Adrenal gland (tissue), 12 donors: ENCODE measurements around the gene ITIH4. TPM values are rescaled to one million over a fixed set of nuclear protein-coding genes. Genes with fewer than 3 reads are reported as not detected.

Experiments
- DNase-seq, 7 donors: peaks; one replicate each; pipeline ENCODE4 v3.0.0-alpha.2; 2019 to 2020
- H3K27ac ChIP-seq, 5 donors: fragments of 200-600 bp; sonication (generic) in 4 of 5; 1 replicate in 3 of 5; 2 replicates in 2 of 5; pipeline versions ENCODE4 v1.5.1 to v1.8.0; 2016 to 2020; ENCODE audit warnings: mild to moderate bottlenecking in 1 of 5
- H3K27me3 ChIP-seq: fragments of 200-600 bp; 2 replicates; pipeline ENCODE4 v1.8.0; 2021
- H3K36me3 ChIP-seq, 2 donors: fragments of 200-600 bp; replicated peaks in 1 of 2; 1 replicate in 1 of 2; 2 replicates in 1 of 2; pipeline versions ENCODE4 v1.5.1 to v1.8.0; 2018 to 2022
- H3K4me1 ChIP-seq, 2 donors: fragments of 200-600 bp; replicated peaks in 1 of 2; 1 replicate in 1 of 2; 2 replicates in 1 of 2; pipeline versions ENCODE4 v1.5.1 to v1.8.0; 2018 to 2021
- H3K4me3 ChIP-seq, 4 donors: fragments of 200-600 bp; sonication (generic) in 3 of 4; one replicate each; pipeline ENCODE4 v1.5.1; 2016 to 2018
- H3K9me3 ChIP-seq, 3 donors: fragments of 200-600 bp; sonication (generic) in 1 of 3; replicated peaks in 1 of 3; 1 replicate in 2 of 3; 2 replicates in 1 of 3; pipeline versions ENCODE4 v1.5.1 to v1.8.0; 2016 to 2021
- CTCF ChIP-seq, 6 experiments: fragments of 450-650 bp in 4 of 6; fragments of 200-600 bp in 2 of 6; sonication (generic) in 1 of 6; IDR thresholded peaks; 1 replicate in 5 of 6; 2 replicates in 1 of 6; pipeline versions ENCODE4 v1.5.1 to v1.8.0; 2016 to 2021; ENCODE audit warnings: antibody characterized with exemption in 6 of 6, mild to moderate bottlenecking in 2 of 6, moderate library complexity in 1 of 6
- POLR2A ChIP-seq, 2 donors: fragments of 450-650 bp; IDR thresholded peaks; one replicate each; pipeline ENCODE4 v1.6.1; 2017; ENCODE audit warnings: antibody characterized with exemption in 2 of 2, mild to moderate bottlenecking in 2 of 2, moderate library complexity in 1 of 2
- WGBS, 4 donors: extraction: QIAGEN DNeasy Blood & Tissue Kit in 2 of 4; methylation state at CpG; one replicate each; pipeline versions ENCODE4 v1.1.5 to v1.1.7; 2013 to 2017; 5-methylcytosine and 5-hydroxymethylcytosine counted together
- intact Hi-C, 2 donors: fragments of 100-400 bp; cut with DNase I; formaldehyde crosslinking; loops; one replicate each; pipeline versions ENCODE4 v1.14.1 to v1.15.0; 2022 to 2023
- polyA plus RNA-seq, 3 donors: library from polyadenylated mRNA; stranded (reverse); fragments of 200-250 nt in 2 of 3; fragments of 350-450 nt in 1 of 3; fragmentation: Illumina TruSeq in 1 of 3; extraction: RNeasy Lipid Tissue Mini Kit (QIAGEN cat#74804) in 1 of 3; gene quantifications; one replicate each; pipeline ENCODE4 v1.2.3, GENCODE V29; 2013 to 2014
- total RNA-seq, 9 donors: library from RNA; depleted of rRNA in 4 of 9; stranded (reverse); fragments of >200 nt in 4 of 9; fragments of 120-200 nt in 1 of 9; fragmentation: NEBNext Ultra II Directional in 1 of 9; extraction: Animal tissue kit (Norgen Biotek cat#: 25700) in 1 of 9; gene quantifications; one replicate each; pipeline versions ENCODE4 v1.1.0 to v1.2.4, GENCODE V29; 2013 to 2023
- donor health status: healthy with polysubstance abuse.
- donor health status: Bipolar disorder and iron deficiency.
- donor health status: DM: yes; HTN: yes; CAD: no.
- donor health status: DM: no; HTN: no; CAD: no.
- donor health status: DM: no; HTN: no; CAD: no.
- donor health status: DM: yes; HTN: yes; CAD: no.

Gene ITIH4
- total and polyA plus RNA-seq, 12 donors = 6.4 to 221 (median 45.5) TPM

GRCh38 chr3:52845157-52845556 is 14.7 kb upstream of the ITIH4 start:
- Histone ChIP-seq H3K27ac (peak overlapping the region in 2 of 5 donors; percentile 62 to 69), H3K27me3 (no peaks in the 10 kb centered on the region), H3K4me1 (peaks cover 5 to 31% of the 10 kb centered on the region in 2 donors), H3K9me3 (no peaks in the 10 kb centered on the region), H3K4me3 (no peak overlapping the region), H3K36me3 (peaks cover 0 to 41% of the 10 kb centered on the region in 2 donors)
- WGBS, 4 donors = 19 to 30% (median 26%) methylated on average over 6 of the region's 6 CpGs
- intact Hi-C loops = loop anchor here in 1 of 2 donors (5.0 kb wide), 1 partner anchor 87 kb away; no protein-coding TSS in a partner anchor
- no peak for TF ChIP-seq CTCF (IDR thresholded peaks at IDR 0.05)
- TF ChIP-seq POLR2A (IDR thresholded peaks at IDR 0.05) = no peak
- DNase-seq = peak in 6 of 7 donors; percentile 60 to 87 (median 74)

GRCh38 chr3:52844290-52844975 is 14.0 kb upstream of the ITIH4 start:
- no peak for DNase-seq
- Histone ChIP-seq H3K36me3 (peaks cover 0 to 40% of the 10 kb centered on the region in 2 donors), H3K4me1 (peaks cover 5 to 31% of the 10 kb centered on the region in 2 donors), H3K4me3 (no peak overlapping the region), H3K27me3 (no peaks in the 10 kb centered on the region), H3K9me3 (no peaks in the 10 kb centered on the region), H3K27ac (peak overlapping the region in 2 of 5 donors; percentile 62 to 69)
- WGBS, 4 donors = 77 to 86% (median 83%) methylated on average over 14 to 18 of the region's 18 CpGs
- no peak for TF ChIP-seq CTCF (IDR thresholded peaks at IDR 0.05)
- no peak for TF ChIP-seq POLR2A (IDR thresholded peaks at IDR 0.05)
- intact Hi-C loops = no loop called here

GRCh38 chr3:52843881-52844280 is 13.4 kb upstream of the ITIH4 start:
- Histone ChIP-seq H3K9me3 (no peaks in the 10 kb centered on the region), H3K36me3 (peaks cover 0 to 35% of the 10 kb centered on the region in 2 donors), H3K27me3 (no peaks in the 10 kb centered on the region), H3K4me3 (no peak overlapping the region), H3K4me1 (peaks cover 5 to 31% of the 10 kb centered on the region in 2 donors), H3K27ac (peak overlapping the region in 2 of 5 donors; percentile 62 to 69)
- intact Hi-C loops = no loop called here
- 80 to 95% (median 91%) methylated on average over 2 of the region's 2 CpGs for WGBS, 4 donors
- DNase-seq = no peak
- TF ChIP-seq CTCF (IDR thresholded peaks at IDR 0.05) = no peak
- no peak for TF ChIP-seq POLR2A (IDR thresholded peaks at IDR 0.05)

- peaks cover 0 to 29% of the 10 kb centered on the region in 2 donors for H3K36me3 ChIP-seq
- TF ChIP-seq CTCF (IDR thresholded peaks at IDR 0.05) = no peak
- TF ChIP-seq POLR2A (IDR thresholded peaks at IDR 0.05) = no peak
Measured at GRCh38 chr3:52843108-52843865, 12.8 kb upstream of the ITIH4 start.

More at GRCh38 chr3:52843108-52843865, 12.8 kb upstream of the ITIH4 start:
- intact Hi-C loops = no loop called here
- WGBS, 4 donors = 70 to 81% (median 78%) methylated on average over 20 of the region's 20 CpGs
- Histone ChIP-seq H3K27me3 (no peaks in the 10 kb centered on the region), H3K4me3 (no peak overlapping the region), H3K9me3 (no peaks in the 10 kb centered on the region), H3K27ac (peak overlapping the region in 1 of 5 donors; percentile 69), H3K4me1 (peaks cover 5 to 31% of the 10 kb centered on the region in 2 donors)
- DNase-seq = no peak
